ENCODE data around the gene PLAC8L1. TPM values are rescaled to one million over a fixed set of nuclear protein-coding genes. Genes with fewer than 3 reads are reported as not detected.

PLAC8L1 gene
- total and polyA plus RNA-seq, 2 of the 13 experiments (the other 11 are each of a cell fraction or from before 2014, with no cell fraction given): 0.44 TPM; not detected in 1

DNA sequence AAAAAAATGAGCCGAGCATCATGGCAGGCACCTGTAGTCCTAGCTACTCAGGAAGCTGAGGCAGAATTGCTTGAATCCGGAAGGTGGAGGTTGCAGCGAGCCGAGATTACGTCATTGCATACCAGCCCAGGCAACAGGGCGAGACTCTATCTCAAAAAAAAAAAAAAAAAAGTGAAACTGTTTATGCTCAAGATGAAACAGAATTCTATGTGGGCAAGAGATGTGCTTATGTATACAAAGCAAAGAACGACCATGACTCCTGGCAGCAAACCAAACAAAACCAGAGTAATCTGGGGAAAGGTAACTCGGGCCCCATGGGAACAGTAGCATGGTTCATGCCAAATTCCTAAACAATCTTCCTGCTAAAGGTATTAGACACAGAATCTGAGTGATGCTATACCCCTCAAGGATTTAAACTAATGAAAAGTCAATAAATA, 32.6 kb upstream of the PLAC8L1 start (continued):
- TF ChIP-seq FOXK1 (CRISPR knock-in tag; IDR thresholded peaks at IDR 0.05; ENCODE audit: borderline replicate concordance, low read depth): peak; percentile 49; the same call in 1 of the 2 replicates
- TF ChIP-seq ZSCAN29 (CRISPR knock-in tag; conservative IDR thresholded peaks at IDR 0.05): 0 out of 2 replicates have a peak, but pooled peaks have one; percentile 48
- peak; percentile 86 for TF ChIP-seq RXRB (CRISPR knock-in tag; IDR thresholded peaks at IDR 0.05; ENCODE audit: borderline replicate concordance)
- TF ChIP-seq RXRA (CRISPR knock-in tag; IDR thresholded peaks at IDR 0.05): peak; percentile 47; the same call in 1 of the 2 replicates
- no peak for TF ChIP-seq AGO1 (IDR thresholded peaks at IDR 0.05; ENCODE audit: low read depth, low read length, poor library complexity, severe bottlenecking)
- TF ChIP-seq NFATC3 (CRISPR knock-in tag; IDR thresholded peaks at IDR 0.05): no peak
- peak; percentile 58; the same call in 1 of the 2 replicates for TF ChIP-seq ZNF331 (CRISPR knock-in tag; IDR thresholded peaks at IDR 0.05)
- peak; percentile 60 for TF ChIP-seq ZEB1 (IDR thresholded peaks at IDR 0.05; ENCODE audit: insufficient replicate concordance, low read depth)
- peak; percentile 80; the same call in 1 of the 2 replicates for TF ChIP-seq ZMYM4 (CRISPR knock-in tag; IDR thresholded peaks at IDR 0.05)
- no peak for TF ChIP-seq ZNF570 (CRISPR knock-in tag; IDR thresholded peaks at IDR 0.05; ENCODE audit: borderline replicate concordance)
- TF ChIP-seq ZNF124 (CRISPR knock-in tag; IDR thresholded peaks at IDR 0.05): no peak
- no peak for TF ChIP-seq XRCC5 (optimal IDR thresholded peaks at IDR 0.05; ENCODE audit: low read length)
- TF ChIP-seq ETV5 (CRISPR knock-in tag; IDR thresholded peaks at IDR 0.05; ENCODE audit: borderline replicate concordance): peak; percentile 78
- TF ChIP-seq SAFB2 (CRISPR knock-in tag; IDR thresholded peaks at IDR 0.05; ENCODE audit: borderline replicate concordance, low read depth): 0 out of 2 replicates have a peak, but pooled peaks have one; percentile 49
- 0 out of 2 replicates have a peak, but pooled peaks have one; percentile 34 for TF ChIP-seq CREB1 (IDR thresholded peaks at IDR 0.05)
- TF ChIP-seq CREB1 (CRISPR knock-in tag; IDR thresholded peaks at IDR 0.05): peak; percentile 66
- TF ChIP-seq ZNF614 (CRISPR knock-in tag; IDR thresholded peaks at IDR 0.05; ENCODE audit: borderline replicate concordance): 0 out of 2 replicates have a peak, but pooled peaks have one; percentile 52
- TF ChIP-seq PPARG (CRISPR knock-in tag; conservative IDR thresholded peaks at IDR 0.05): peak; percentile 95
- TF ChIP-seq SP4 (CRISPR knock-in tag; IDR thresholded peaks at IDR 0.05): peak; percentile 25; the same call in 1 of the 2 replicates
- TF ChIP-seq, protein P1, sequence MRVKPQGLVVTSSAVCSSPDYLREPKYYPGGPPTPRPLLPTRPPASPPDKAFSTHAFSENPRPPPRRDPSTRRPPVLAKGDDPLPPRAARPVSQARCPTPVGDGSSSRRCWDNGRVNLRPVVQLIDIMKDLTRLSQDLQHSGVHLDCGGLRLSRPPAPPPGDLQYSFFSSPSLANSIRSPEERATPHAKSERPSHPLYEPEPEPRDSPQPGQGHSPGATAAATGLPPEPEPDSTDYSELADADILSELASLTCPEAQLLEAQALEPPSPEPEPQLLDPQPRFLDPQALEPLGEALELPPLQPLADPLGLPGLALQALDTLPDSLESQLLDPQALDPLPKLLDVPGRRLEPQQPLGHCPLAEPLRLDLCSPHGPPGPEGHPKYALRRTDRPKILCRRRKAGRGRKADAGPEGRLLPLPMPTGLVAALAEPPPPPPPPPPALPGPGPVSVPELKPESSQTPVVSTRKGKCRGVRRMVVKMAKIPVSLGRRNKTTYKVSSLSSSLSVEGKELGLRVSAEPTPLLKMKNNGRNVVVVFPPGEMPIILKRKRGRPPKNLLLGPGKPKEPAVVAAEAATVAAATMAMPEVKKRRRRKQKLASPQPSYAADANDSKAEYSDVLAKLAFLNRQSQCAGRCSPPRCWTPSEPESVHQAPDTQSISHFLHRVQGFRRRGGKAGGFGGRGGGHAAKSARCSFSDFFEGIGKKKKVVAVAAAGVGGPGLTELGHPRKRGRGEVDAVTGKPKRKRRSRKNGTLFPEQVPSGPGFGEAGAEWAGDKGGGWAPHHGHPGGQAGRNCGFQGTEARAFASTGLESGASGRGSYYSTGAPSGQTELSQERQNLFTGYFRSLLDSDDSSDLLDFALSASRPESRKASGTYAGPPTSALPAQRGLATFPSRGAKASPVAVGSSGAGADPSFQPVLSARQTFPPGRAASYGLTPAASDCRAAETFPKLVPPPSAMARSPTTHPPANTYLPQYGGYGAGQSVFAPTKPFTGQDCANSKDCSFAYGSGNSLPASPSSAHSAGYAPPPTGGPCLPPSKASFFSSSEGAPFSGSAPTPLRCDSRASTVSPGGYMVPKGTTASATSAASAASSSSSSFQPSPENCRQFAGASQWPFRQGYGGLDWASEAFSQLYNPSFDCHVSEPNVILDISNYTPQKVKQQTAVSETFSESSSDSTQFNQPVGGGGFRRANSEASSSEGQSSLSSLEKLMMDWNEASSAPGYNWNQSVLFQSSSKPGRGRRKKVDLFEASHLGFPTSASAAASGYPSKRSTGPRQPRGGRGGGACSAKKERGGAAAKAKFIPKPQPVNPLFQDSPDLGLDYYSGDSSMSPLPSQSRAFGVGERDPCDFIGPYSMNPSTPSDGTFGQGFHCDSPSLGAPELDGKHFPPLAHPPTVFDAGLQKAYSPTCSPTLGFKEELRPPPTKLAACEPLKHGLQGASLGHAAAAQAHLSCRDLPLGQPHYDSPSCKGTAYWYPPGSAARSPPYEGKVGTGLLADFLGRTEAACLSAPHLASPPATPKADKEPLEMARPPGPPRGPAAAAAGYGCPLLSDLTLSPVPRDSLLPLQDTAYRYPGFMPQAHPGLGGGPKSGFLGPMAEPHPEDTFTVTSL (CRISPR knock-in tag; IDR thresholded peaks at IDR 0.05; ENCODE audit: borderline replicate concordance): peak; percentile 46; the same call in 1 of the 2 replicates
- peak; percentile 89 for TF ChIP-seq SALL1 (CRISPR knock-in tag; IDR thresholded peaks at IDR 0.05)
- TF ChIP-seq NBN (conservative IDR thresholded peaks at IDR 0.05): no peak
- no peak for TF ChIP-seq SOX13 (IDR thresholded peaks at IDR 0.05)
- TF ChIP-seq SOX13 (CRISPR knock-in tag; conservative IDR thresholded peaks at IDR 0.05 in 1 of 2, IDR thresholded peaks at IDR 0.05 in 1 of 2): peak in 1 of 2 experiments; percentile 63; a peak in 1 of 4 replicates
- peak; percentile 75 for TF ChIP-seq ASH2L (IDR thresholded peaks at IDR 0.05; ENCODE audit: insufficient read length, low read depth, low read length)
